Measurements from ENCODE around the gene VEGFC.

DNA sequence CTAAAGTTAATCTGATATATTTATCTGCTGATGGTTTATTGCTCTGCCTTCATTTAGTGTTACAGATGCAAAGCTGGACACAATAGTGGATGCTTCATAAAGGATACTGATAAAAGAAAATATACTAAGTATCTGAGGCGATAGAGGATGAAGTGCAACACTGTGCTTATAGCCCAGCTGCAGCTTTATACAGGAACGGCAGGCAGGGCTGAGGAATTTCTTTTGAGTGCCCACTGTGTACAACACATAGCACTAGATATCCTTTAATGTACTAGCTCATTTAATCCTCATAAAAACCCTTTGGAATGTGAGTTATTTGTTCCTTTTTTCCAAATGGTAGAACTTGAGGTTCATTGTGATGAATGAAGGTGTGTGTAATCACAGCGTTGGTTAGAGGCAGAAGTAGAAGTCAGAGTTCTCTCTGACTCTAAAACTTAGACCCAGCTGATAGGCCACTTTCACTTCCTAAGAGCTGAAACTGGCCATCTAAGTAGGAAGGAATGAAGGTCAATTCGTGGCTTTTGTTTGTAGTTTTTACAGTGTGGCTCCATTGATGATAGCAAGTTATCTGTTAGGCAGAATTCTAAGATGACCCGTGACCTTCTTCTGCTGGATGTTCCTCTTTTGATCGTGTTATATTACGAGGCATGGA is 138.0 kb downstream of the VEGFC start:
- no peak for TF ChIP-seq EZH2 (IDR thresholded peaks at IDR 0.05; ENCODE audit: low read length)
- TF ChIP-seq, protein P1, sequence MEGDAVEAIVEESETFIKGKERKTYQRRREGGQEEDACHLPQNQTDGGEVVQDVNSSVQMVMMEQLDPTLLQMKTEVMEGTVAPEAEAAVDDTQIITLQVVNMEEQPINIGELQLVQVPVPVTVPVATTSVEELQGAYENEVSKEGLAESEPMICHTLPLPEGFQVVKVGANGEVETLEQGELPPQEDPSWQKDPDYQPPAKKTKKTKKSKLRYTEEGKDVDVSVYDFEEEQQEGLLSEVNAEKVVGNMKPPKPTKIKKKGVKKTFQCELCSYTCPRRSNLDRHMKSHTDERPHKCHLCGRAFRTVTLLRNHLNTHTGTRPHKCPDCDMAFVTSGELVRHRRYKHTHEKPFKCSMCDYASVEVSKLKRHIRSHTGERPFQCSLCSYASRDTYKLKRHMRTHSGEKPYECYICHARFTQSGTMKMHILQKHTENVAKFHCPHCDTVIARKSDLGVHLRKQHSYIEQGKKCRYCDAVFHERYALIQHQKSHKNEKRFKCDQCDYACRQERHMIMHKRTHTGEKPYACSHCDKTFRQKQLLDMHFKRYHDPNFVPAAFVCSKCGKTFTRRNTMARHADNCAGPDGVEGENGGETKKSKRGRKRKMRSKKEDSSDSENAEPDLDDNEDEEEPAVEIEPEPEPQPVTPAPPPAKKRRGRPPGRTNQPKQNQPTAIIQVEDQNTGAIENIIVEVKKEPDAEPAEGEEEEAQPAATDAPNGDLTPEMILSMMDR (optimal IDR thresholded peaks at IDR 0.05 in 1 of 3, IDR thresholded peaks at IDR 0.05 in 1 of 3, conservative IDR thresholded peaks at IDR 0.05 in 1 of 3; ENCODE audit: extremely low read depth in 1 of 3, insufficient read depth in 2 of 3, low read length in 3 of 3), result no peak

All from keratinocyte (primary cell).